ENCODE measurements around the gene UNC45A.

UNC45A gene

DNA sequence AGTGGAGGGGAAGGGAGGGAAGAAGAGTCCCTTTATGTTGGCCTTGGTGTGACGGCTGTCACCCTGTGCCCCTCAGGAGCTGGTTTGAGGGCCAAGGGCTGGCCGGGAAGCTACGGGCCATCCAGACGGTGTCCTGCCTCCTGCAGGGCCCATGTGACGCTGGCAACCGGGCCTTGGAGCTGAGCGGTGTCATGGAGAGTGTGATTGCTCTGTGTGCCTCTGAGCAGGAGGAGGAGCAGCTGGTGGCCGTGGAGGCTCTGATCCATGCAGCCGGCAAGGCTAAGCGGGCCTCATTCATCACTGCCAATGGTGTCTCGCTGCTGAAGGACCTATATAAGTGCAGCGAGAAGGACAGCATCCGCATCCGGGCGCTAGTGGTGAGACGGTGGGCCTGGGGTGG, 11.5 kb downstream of the UNC45A start:
- FAIRE-seq (no peak), DNase-seq (ENCODE audit: low spot score) (no peak)

DNA sequence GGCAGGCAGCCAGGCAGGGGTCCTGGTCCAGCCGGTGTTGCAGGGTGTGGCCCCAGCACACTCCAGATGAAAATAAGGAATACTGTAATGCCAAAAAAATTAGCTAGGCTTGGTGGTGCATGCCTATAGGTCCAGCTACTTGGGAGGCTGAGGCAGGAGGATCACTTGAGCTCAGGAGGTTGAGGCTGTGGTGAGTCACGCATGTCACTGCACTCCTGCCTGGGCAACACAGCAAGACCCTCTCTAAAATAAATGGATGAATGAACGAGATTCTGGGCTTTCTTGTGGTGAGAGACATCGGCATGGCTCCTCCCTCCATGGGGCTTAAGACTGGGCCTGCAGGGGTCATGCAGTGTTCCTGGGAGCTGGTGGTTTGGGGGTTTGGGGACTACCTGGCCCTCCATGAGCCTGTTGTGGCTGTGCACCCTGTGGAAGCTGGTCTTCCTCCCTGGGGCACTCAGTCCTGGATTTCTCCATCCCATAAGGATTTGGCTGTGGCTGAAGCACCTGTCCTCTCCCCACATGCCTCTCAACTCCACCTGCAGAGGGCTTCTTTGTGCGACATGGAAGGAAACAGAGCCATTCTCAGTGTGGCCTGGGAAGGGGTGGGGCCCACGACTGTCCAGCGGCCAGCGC, 12.0 kb downstream of the UNC45A start:
- FAIRE-seq, result no peak
- DNase-seq (ENCODE audit: low spot score), result no peak

DNA sequence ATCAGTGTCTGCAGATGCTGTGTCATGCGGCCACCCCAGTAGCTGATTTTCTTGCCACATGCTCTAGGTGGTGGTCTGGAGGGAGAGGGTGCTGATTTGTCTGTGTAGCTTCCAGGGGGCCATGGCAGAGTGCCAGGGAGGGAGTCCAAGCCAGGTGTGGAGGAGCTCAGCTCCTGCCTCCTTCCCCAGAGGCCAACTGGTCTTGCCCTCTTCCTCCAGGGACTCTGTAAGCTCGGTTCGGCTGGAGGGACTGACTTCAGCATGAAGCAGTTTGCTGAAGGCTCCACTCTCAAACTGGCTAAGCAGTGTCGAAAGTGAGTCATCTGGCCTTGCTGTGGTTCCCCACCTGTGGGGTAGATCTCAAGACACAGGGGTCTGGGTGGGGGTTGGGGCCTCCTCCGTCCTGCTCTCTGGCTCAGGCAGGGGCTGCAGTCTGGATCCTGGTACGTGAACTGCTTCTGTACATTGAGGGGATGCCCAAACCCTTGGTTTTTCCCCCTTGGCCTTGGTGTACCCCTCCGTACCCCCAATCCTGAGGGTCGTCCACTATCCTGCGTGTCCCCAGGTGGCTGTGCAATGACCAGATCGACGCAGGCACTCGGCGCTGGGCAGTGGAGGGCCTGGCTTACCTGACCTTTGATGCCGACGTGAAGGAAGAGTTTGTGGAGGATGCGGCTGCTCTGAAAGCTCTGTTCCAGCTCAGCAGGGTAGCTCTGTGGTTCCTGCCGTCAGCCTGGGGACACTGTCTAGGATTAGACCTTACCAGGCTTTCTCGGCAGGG, 12.7 kb downstream of the UNC45A start:
- DNase-seq (ENCODE audit: low spot score), result no peak
- FAIRE-seq, result no peak

DNA sequence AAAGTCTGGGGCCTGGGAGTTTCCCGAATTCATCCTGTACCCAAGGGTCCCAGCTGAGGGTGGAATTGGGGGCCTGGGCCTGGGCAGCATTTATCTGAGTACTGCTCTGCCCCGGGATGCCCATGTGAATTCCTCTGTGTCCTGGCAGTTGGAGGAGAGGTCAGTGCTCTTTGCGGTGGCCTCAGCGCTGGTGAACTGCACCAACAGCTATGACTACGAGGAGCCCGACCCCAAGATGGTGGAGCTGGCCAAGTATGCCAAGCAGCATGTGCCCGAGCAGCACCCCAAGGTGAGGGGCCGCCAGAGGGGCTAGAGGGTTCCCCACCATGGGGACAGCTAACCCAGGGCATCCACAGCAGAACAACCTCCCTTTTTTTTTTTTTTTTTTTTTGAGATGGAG, 13.4 kb downstream of the UNC45A start:
- DNase-seq (ENCODE audit: low spot score) (no peak), FAIRE-seq (no peak)

DNA sequence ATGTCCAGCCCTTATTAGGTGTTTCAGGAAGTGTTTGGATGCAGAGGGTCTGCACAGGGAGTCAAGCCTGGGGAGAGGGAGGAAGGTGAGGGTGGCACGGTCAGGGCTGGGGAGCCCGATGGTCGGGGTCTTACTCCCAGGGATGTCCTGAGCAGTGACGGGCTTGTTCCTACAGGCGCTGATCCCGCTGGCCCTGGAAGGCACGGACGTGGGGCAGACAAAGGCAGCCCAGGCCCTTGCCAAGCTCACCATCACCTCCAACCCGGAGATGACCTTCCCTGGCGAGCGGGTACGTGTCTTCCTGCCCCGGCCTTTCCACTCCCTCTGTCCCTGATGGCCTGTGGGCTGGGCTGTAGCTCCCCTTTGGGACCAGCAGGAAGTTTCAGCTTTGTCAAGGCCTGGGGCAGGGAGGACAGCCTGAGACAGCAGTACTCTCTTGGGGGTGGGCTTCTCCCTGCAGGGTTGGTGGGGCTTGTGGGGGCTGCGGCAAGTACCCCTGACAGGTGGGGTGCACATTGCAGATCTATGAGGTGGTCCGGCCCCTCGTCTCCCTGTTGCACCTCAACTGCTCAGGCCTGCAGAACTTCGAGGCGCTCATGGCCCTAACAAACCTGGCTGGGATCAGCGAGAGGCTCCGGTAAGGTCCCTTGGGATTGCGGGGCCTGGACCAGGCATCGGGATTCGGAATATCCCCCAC, 15.0 kb downstream of the UNC45A start:
- FAIRE-seq, result no peak
- DNase-seq (ENCODE audit: low spot score), result no peak

DNA sequence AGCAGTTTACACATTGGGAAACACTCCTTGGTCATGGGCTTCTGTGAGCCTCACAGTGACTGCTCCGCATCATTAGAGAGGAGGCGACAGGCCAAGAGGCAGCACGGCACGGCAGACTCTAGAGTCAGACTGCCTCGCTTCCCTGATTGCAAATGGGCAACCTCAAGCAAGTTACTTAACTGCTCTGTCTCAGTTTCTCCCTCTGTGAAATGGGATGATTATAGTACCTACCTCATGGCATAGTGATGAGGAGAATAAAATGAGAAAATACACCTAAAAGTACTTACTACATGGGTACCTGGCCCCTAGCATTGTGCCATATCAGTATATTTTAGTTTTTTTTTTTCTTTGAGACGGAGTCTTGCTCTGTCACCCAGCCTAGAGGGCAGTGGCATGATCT, 15.6 kb downstream of the UNC45A start:
- no peak for DNase-seq (ENCODE audit: low spot score)
- no peak for FAIRE-seq

DNA sequence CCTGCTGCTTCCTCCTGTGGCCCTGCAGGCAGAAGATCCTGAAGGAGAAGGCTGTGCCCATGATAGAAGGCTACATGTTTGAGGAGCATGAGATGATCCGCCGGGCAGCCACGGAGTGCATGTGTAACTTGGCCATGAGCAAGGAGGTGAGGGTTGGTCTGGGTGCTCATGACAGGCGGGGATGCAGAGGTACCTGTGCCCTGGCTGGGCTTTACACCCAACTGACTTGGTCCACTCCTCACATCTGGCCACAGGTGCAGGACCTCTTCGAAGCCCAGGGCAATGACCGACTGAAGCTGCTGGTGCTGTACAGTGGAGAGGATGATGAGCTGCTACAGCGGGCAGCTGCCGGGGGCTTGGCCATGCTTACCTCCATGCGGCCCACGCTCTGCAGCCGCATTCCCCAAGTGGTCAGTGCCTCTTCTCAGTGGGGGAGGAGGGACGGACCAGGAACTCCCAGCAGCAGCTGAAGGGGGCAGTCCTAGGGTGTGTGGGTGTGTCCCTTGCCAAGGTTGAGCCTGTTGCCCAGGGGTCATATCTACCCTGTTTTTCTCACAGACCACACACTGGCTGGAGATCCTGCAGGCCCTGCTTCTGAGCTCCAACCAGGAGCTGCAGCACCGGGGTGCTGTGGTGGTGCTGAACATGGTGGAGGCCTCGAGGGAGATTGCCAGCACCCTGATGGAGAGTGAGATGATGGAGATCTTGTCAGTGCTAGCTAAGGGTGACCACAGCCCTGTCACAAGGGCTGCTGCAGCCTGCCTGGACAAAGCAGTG, 18.0 kb downstream of the UNC45A start:
- FAIRE-seq, result no peak
- no peak for DNase-seq (ENCODE audit: low spot score)

DNA sequence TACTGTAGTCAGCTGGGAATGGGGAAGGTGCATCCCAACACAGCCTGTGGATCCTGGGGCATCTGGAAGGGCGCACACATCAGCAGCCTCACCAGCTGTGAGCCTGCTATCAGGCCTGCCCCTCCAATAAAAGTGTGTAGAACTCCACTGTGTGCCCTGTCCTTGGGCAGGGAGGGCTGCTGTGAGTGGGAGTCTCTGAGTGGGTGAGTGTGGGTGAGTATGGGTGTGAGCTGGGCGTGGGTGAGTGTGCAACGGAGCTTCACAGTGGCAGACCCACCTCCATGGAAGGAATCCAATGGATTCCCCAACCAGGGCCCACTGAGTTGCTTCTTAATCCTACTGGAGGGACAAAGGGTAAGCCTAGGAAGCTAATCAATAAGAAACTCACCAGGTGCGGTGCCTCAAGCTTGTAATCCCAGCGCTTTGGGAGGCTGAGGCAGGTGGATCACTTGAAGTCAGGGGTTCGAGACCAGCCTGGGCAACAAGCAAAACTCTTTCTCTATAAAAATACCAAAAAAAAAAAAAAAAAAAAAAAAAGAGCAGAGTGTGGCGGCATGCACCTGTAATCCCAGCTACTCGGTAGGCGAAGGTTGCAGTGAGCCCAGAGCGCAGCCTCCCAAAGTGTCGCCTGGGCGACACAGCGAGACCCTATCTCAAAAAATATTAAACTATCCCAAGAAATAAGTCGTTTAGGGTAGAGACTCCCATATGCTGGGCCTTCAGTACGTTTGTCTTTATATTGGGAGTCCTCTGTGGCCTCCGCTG, 19.0 kb downstream of the UNC45A start:
- FAIRE-seq (no peak), DNase-seq (ENCODE audit: low spot score) (no peak)

DNA sequence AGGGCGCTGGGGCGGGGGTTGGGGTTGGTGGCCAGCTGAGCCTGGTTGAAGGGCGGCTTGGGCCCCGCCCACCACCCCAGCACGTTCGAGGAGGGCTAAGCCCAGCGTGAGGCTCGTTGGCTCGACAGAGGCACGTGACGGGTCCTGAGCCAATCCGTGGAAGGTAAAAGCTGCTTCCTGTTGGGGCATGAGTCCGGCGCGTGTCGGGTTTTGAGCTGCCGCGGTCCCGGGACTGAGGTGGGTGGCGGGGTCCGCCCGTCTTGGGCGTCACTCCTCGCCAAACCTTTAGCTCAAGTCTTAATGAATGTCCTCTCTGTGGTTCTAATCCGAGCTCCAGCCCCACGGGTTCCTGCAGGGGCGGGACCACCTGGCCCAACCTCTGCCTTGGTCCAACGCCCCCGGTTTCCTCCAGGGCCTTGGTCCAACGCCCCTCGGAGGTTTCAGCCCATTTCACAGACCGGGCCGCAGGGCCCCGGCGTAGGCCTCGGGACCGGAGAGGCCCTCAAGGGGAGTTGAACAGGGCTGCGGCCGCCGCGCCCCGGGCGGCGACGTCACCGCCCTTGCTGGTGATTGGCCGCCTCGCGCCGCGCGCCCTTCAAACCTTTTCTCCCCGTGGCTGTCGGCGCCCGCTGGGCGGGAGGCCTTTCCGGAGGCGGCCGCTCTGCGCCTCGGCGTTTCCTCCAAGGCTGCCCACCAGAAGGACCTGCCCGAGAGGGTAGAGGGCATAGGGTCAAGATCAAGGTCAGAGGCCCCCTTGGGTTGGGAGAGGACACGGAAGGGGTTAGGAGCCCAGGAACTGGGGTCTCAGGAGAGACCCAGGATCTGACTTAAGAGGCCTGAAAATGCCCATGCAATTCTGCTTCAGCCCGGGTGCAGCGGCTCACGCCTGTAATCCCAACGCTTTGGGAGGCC, 19.9 kb downstream of the UNC45A start, which contains the start of gene RCCD1:
RCCD1 (plus strand) TSS at position 173 of the 912 bp plus-strand sequence. CDS start 1,851 bp downstream, outside the sequence.
- peak; percentile 96 for DNase-seq (ENCODE audit: low spot score)
- FAIRE-seq, result peak; percentile 89

DNA sequence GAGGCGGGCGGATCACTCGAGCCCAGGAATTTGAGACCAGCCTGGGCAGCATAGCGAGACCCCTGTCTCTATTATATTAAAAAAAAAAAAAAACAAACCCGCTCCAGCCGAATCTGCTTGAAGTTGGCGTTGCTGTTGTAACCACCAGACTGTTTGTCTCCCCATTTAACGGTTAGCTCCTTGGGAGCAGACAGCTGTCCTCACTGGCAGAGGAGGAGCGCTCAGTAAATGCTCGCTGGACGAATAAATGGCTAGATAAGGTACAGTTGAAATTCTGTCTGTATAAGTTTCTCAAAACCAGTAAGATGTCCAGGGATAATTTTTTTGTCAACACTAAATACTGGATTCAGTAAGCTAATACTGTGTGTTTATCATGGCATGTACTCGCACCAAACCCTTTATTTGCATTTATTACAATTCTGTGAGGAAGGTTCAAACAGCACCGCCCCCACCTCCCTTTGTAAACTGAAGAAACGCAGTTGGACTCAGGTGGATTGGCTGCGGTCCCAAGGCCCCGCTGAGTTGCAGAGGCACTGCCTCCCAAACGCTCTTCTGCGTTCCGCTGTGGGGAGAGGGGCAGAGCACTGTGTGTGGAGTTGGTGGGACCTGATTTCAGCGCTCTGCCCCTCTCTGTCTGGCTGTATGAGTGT, 20.7 kb downstream of the UNC45A start:
- no peak for FAIRE-seq
- DNase-seq (ENCODE audit: low spot score), result no peak

DNA sequence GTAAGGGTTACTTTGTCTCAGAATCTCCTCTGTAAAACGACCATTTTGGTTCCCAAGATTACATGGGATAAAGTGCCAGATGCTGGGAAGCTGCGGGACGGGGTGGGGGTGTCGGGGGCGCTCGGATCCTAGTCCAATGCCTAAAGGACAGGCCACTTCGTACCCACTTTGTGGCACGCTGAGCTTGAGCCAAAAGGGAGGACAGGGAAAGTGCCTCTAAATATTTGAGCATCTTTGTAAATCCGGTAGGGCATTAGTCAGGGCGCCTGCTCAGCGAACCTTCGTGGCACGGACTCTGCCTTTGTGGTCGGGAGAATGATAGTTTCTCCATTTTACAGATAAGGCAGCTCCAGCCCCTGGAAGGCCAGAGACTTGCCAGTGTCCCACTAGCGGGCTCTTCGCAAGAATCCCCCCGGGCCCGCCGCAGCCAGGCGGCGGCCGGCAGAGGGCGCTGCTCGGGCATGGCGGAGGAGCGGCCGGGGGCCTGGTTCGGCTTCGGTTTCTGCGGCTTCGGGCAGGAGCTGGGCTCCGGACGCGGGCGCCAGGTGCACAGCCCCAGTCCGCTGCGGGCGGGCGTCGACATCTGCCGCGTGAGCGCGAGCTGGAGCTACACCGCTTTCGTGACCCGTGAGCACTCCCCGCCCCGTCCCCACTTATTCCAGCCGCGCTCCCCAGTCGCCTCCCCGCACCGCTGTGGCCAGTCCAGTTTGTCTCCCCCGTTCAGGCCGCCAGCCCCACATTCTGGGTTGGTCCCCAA, 21.4 kb downstream of the UNC45A start:
- DNase-seq (ENCODE audit: low spot score), result peak; percentile 61
- no peak for FAIRE-seq

DNA sequence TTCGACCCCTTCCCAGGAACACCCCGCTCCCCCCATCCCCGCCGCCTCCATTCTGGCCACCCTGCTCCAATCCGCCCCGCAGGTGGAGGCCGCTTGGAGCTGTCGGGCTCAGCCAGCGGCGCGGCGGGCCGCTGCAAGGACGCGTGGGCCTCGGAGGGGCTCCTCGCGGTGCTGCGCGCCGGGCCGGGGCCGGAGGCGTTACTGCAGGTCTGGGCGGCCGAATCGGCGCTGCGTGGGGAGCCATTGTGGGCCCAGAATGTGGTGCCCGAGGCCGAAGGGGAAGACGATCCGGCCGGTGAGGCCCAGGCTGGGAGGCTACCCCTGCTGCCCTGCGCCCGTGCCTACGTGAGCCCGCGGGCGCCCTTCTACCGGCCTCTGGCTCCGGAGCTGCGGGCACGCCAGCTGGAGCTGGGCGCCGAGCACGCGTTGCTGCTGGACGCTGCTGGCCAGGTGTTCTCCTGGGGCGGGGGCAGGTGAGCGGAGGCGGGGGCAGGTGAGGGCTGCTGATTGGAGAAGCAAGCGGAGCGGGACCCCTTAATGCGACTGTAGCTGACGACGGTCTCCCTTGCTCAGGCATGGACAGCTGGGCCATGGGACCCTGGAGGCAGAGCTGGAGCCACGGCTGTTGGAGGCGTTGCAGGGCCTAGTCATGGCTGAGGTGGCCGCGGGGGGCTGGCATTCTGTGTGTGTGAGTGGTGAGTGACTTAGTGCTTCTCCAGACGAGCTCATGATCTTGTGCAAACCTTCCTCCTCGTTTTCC, 22.1 kb downstream of the UNC45A start:
- DNase-seq (ENCODE audit: low spot score) (no peak), FAIRE-seq (no peak)

DNA sequence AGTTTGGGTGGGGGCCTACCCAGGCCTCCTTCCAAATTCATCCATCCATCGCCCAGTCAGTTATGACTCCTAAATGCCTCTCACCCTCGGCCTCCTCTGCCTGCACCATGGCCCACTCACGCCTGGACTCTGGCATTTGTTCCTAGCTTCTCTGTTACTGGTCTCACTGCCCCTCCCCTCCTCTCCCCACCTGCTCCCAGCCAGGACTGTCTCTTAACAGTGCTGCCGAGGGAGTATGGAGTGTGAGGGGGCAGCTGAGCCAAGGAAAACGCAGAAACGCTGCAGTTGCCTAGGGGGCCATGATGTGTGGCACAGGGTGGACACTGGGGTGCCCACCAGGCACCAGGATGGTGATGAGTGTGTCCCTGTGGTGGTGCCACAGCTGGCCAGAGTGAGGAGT, 22.7 kb downstream of the UNC45A start:
- no peak for DNase-seq (ENCODE audit: low spot score)

DNA sequence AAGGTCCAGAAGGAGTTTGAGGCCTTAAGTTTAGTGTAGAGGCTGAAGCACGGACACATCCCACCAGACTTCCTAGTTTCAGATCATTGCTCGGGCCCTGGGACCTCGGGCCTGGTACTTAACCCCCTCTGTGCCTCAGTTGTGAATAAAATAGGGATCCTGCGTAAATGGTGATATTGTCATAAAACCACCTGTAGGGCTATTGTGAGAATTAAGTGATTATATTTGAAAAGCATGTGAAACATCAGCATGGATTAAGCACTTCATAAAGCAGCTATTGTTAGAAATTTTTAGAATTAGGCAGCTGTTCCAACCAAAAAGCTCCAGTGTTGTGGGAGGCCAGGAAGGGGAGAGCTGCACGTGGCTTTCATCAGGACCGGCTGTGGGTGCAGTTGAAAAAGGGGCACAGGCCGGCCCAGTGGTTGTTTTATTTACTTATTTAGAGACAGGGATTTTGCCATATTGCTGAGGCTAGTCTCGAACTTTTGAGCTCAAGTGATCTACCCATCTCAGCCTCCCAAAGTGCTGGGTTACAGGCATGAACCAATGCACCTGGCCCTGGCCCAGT, 24.0 kb downstream of the UNC45A start:
- DNase-seq (ENCODE audit: low spot score), result no peak
- no peak for FAIRE-seq

More for the DNA sequence above, 22.7 kb downstream of the UNC45A start:
- FAIRE-seq, result peak; percentile 72

DNA sequence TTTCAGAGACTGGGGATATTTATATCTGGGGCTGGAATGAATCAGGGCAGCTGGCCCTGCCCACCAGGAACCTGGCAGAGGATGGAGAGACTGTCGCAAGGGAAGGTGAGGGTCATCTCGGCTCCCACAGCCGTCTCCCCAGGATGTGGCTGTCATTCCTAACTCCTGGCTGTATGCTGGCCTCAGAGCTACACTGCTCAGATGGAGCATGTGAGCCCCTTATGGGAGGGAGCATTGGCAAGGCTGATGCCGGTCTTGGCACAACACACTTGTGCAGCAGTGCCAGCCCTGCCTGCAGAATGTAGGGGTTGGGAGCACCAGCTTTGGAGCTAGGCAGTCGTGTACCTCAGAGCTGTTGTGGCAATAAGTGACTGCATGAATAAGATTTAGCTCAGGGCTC, 24.8 kb downstream of the UNC45A start:
- FAIRE-seq (no peak), DNase-seq (ENCODE audit: low spot score) (no peak)

DNA sequence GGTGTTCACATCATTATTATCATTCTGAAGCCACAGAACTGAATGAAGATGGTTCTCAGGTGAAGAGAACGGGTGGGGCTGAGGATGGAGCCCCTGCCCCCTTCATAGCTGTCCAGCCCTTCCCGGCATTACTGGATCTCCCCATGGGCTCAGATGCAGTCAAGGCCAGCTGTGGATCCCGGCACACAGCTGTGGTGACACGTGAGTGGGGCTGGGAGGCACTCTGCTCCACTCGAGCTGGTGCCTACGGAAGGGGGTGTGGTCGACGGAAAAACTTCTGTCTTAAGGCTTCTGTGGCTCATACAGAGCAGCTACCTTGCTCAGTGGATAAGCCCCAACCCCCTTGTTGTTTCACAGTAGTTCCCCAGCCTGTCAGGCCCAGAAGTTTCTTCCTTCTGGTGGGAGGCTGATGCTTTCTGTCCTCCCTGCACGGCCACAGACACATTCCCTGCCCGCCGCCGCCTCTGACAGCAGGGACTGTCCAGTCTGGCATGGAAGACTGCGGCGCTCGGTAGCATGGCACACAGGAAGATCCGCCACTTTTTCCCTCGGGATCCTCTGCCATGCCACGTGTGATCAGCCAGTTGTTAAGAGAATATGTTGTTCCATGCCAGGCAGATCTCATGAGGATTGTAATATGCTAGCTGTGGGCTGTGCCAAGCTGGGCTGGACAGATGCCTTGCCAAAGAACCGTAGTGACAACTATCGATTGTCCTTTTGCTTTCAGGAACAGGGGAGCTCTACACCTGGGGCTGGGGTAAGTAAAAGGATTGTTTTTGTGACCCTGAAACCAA, 25.4 kb downstream of the UNC45A start:
- no peak for DNase-seq (ENCODE audit: low spot score)
- FAIRE-seq, result peak; percentile 66

DNA sequence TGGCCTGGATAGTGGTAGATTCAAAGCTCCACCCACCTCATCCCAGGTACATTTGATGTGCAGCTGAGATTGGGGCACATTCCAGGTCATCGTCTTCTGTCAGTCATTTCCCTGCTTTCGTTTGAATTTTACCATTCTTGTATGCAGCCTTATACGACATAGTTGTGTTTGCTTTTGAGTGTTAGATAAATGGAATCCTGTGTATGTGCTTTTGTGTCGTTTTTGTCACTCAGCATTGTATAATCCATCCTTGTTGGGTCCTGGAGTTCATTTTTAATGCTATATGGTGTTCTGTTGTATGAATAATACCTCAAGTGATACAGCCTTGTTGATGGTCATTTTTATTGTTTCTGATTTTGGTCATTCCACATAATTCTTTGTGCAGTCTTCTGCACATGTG, 26.9 kb downstream of the UNC45A start:
- DNase-seq (ENCODE audit: low spot score), result no peak
- FAIRE-seq, result no peak
